ENCODE measurements around the gene ADGRG1. TPM values are rescaled to one million over a fixed set of nuclear protein-coding genes. Genes with fewer than 3 reads are reported as not detected.

ADGRG1 gene
- polyA plus RNA-seq, 1 of the 3 experiments (the other 2 are of a cell fraction), result 7.4 TPM

DNA sequence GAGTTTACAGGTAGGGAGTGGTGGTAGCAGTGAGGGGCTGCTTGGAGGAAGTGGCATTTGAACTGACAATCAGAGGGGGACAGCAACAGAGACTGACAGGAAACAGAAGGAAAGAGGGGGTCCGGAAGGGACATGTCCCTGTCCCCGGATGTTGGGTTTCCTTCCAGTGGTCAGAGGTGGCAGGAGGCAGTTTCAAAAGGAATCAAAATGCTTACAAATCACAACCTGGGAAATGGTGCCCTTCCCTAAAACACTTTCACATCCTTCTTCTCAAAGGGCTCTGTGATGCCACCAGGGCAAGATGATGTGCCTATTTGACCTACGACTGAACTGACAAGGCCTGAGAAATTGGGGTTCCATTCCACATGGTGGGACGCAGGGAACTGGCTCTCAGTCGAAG lies 19.7 kb downstream of the ADGRG1 start:
- CTCF ChIA-PET, result interaction anchor here (0.8 to 6.3 kb wide), 33 partner anchors 10 to 556 kb away, joined by 3 to 129 read pairs (median 5); partner anchors contain the start of genes CCDC102A, CPNE2, KATNB1 and USB1

DNA sequence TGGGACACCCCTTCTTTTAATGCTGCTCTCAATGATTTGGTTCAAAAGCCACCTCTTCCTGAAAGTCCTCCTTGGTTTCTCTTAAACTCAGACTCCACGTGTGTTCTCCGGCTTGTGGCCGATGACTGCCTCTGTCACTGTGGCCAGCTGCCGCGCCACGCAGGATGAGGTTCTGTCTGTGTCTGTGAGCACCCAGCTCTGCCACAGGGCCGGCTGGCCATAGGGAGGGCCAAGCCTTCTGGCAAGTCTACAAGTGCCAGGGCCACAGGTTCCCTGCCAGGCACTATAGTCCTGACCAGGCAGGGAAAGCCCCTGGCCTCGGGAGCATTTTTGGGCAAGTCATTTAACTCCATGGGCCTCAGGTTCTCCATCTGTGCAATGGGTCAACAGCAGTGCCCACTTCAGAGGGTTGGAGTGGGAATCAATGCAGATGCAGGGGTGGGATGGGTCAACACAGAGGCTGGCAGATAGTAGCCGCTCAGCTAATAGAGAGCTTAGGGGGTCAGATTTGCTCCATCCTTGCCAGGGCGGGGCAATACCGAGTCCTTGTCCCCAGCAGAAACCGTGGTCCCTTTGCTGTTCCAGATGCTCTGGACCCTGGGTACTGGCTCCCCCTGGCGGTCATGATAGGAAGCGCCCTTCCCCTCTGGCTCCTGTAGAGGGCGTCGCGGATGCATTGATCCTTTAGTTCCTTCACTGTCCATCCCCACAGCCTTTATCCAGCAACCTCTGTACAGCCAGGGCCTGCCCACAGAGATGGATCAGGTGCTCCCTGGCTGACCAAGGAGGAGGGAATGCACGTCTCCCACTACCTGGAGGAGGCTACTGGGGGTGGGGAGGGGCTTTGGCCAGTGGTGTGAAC lies 20.4 kb downstream of the ADGRG1 start:
- H3K9me3 ChIP-seq, result no peaks in the 10 kb centered on the region
- H3K9me2 ChIP-seq, result no peaks in the 10 kb centered on the region
- no peak overlapping the region for H3K9ac ChIP-seq
- H3F3A ChIP-seq (replicated peaks; ENCODE audit: insufficient read depth), result peaks cover 3% of the 10 kb centered on the region
- H2AFZ ChIP-seq (ENCODE audit: low read depth), result no peak overlapping the region
- no peaks in the 10 kb centered on the region for H3K27me3 ChIP-seq (ENCODE audit: insufficient read depth)
- no peaks in the 10 kb centered on the region for H3K79me2 ChIP-seq (ENCODE audit: insufficient read depth)
- no peak overlapping the region for H3K27ac ChIP-seq (ENCODE audit: low read depth in 2 of 2, low read length in 1 of 2)
- H3K4me2 ChIP-seq, result no peak overlapping the region
- peak overlapping the region in 1 of 2 experiments; percentile 52; a peak in 1 of 4 replicates for H3K4me3 ChIP-seq (ENCODE audit: low read depth in 2 of 2, low read length in 1 of 2)
- WGBS (ENCODE audit: low lambda C conversion rate), result 34% methylated on average over 17 of the region's 18 CpGs
- H3K4me1 ChIP-seq (ENCODE audit: control insufficient read depth in 1 of 2, insufficient read depth in 2 of 2, low read depth in 1 of 2, low read length in 1 of 2), result peaks cover 0 to 4% of the 10 kb centered on the region in 2 experiments; a peak in 1 of 4 replicates
- no peak for TF ChIP-seq SIN3A (IDR thresholded peaks at IDR 0.05; ENCODE audit: borderline replicate concordance, low read depth, low read length)
- peak; percentile 39 for TF ChIP-seq CHD2 (IDR thresholded peaks at IDR 0.05; ENCODE audit: low read length, partially characterized antibody)
- peak; percentile 34; the same call in 1 of the 2 replicates for TF ChIP-seq RCOR1 (IDR thresholded peaks at IDR 0.05; ENCODE audit: low read length)
- TF ChIP-seq RAD21 (IDR thresholded peaks at IDR 0.05; ENCODE audit: low read length), result peak; percentile 96
- TF ChIP-seq SMC3 (IDR thresholded peaks at IDR 0.05; ENCODE audit: low read depth, low read length), result peak; percentile 100
- TF ChIP-seq, protein P1, sequence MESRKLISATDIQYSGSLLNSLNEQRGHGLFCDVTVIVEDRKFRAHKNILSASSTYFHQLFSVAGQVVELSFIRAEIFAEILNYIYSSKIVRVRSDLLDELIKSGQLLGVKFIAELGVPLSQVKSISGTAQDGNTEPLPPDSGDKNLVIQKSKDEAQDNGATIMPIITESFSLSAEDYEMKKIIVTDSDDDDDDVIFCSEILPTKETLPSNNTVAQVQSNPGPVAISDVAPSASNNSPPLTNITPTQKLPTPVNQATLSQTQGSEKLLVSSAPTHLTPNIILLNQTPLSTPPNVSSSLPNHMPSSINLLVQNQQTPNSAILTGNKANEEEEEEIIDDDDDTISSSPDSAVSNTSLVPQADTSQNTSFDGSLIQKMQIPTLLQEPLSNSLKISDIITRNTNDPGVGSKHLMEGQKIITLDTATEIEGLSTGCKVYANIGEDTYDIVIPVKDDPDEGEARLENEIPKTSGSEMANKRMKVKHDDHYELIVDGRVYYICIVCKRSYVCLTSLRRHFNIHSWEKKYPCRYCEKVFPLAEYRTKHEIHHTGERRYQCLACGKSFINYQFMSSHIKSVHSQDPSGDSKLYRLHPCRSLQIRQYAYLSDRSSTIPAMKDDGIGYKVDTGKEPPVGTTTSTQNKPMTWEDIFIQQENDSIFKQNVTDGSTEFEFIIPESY (IDR thresholded peaks at IDR 0.05; ENCODE audit: borderline replicate concordance, low read depth), result no peak
- no peak for TF ChIP-seq EP300 (IDR thresholded peaks at IDR 0.05; ENCODE audit: borderline replicate concordance in 1 of 2, low read depth in 1 of 2, low read length in 1 of 2)
- TF ChIP-seq, protein P2, sequence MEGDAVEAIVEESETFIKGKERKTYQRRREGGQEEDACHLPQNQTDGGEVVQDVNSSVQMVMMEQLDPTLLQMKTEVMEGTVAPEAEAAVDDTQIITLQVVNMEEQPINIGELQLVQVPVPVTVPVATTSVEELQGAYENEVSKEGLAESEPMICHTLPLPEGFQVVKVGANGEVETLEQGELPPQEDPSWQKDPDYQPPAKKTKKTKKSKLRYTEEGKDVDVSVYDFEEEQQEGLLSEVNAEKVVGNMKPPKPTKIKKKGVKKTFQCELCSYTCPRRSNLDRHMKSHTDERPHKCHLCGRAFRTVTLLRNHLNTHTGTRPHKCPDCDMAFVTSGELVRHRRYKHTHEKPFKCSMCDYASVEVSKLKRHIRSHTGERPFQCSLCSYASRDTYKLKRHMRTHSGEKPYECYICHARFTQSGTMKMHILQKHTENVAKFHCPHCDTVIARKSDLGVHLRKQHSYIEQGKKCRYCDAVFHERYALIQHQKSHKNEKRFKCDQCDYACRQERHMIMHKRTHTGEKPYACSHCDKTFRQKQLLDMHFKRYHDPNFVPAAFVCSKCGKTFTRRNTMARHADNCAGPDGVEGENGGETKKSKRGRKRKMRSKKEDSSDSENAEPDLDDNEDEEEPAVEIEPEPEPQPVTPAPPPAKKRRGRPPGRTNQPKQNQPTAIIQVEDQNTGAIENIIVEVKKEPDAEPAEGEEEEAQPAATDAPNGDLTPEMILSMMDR (IDR thresholded peaks at IDR 0.05), result peak; percentile 100
- TF ChIP-seq, protein P3, sequence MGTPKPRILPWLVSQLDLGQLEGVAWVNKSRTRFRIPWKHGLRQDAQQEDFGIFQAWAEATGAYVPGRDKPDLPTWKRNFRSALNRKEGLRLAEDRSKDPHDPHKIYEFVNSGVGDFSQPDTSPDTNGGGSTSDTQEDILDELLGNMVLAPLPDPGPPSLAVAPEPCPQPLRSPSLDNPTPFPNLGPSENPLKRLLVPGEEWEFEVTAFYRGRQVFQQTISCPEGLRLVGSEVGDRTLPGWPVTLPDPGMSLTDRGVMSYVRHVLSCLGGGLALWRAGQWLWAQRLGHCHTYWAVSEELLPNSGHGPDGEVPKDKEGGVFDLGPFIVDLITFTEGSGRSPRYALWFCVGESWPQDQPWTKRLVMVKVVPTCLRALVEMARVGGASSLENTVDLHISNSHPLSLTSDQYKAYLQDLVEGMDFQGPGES (IDR thresholded peaks at IDR 0.05; ENCODE audit: low read depth, low read length), result no peak
- peak; percentile 23; the same call in 1 of the 2 replicates for TF ChIP-seq NRF1 (IDR thresholded peaks at IDR 0.05; ENCODE audit: low read depth, low read length)
- peak; percentile 3; the same call in 1 of the 2 replicates for TF ChIP-seq TAF1 (IDR thresholded peaks at IDR 0.05; ENCODE audit: borderline replicate concordance, low read depth, low read length)
- peak; percentile 93 for DNase-seq
- H4K20me1 ChIP-seq (ENCODE audit: insufficient read depth), result no peaks in the 10 kb centered on the region
- CTCF ChIA-PET, result interaction anchor here (0.6 to 6.3 kb wide), 59 partner anchors 10 to 339 kb away, joined by 3 to 129 read pairs (median 4); partner anchors contain the start of genes ADGRG3, CCDC102A and KATNB1
- no peaks in the 10 kb centered on the region for H3K36me3 ChIP-seq (replicated peaks in 1 of 2; ENCODE audit: control insufficient read depth in 1 of 2, insufficient read depth in 2 of 2, low read length in 1 of 2)
- POLR2A ChIA-PET, result interaction anchor here (1.3 kb wide), 1 partner anchor 10 kb away, joined by 3 read pairs; no protein-coding TSS in a partner anchor

More for the DNA sequence above, 19.7 kb downstream of the ADGRG1 start:
- 100% methylated on average over 3 of the region's 5 CpGs for WGBS (ENCODE audit: low lambda C conversion rate)
- Histone ChIP-seq H3K9ac (no peak overlapping the region), H3K79me2 (ENCODE audit: insufficient read depth) (no peaks in the 10 kb centered on the region), H3K27me3 (ENCODE audit: insufficient read depth) (no peaks in the 10 kb centered on the region), H3K4me3 (ENCODE audit: low read depth in 2 of 2, low read length in 1 of 2) (no peak overlapping the region), H3K36me3 (replicated peaks in 1 of 2; ENCODE audit: control insufficient read depth in 1 of 2, insufficient read depth in 2 of 2, low read length in 1 of 2) (no peaks in the 10 kb centered on the region), H3F3A (replicated peaks; ENCODE audit: insufficient read depth) (peaks cover 7% of the 10 kb centered on the region), H3K9me2 (no peaks in the 10 kb centered on the region), H3K4me2 (no peak overlapping the region), H4K20me1 (ENCODE audit: insufficient read depth) (no peaks in the 10 kb centered on the region), H3K9me3 (no peaks in the 10 kb centered on the region), H3K27ac (ENCODE audit: low read depth in 2 of 2, low read length in 1 of 2) (no peak overlapping the region), H2AFZ (ENCODE audit: low read depth) (no peak overlapping the region), H3K4me1 (ENCODE audit: control insufficient read depth in 1 of 2, insufficient read depth in 2 of 2, low read depth in 1 of 2, low read length in 1 of 2) (peaks cover 0 to 4% of the 10 kb centered on the region in 2 experiments; a peak in 1 of 4 replicates)
- POLR2A ChIA-PET, result no interaction called here
- no peak for DNase-seq
- no peak for TF ChIP-seq TCF12 (IDR thresholded peaks at IDR 0.05)
